Activated T-cell treated with anti-CD3 and anti-CD28 coated beads, Interleukin-2, amount 50 U/mL, for 24 hours (primary cell): ENCODE results near the gene MAGI1.
"Not testable (repeated sequence)": the region's sequence is repeated elsewhere in the genome, so short reads cannot be mapped to it uniquely, and the experiment has no call there.

Source experiments
- DNase-seq: peaks from one replicate; pipeline ENCODE4 v3.0.0-alpha.2; 2020
- H3K27ac Mint-ChIP-seq: 2 replicates; pipeline ENCODE4 v1.8.0; 2020; ENCODE audit warnings: mild to moderate bottlenecking, mixed read lengths
- H3K27me3 Mint-ChIP-seq: 2 replicates; pipeline ENCODE4 v1.8.0; 2020; ENCODE audit warnings: mixed read lengths
- H3K36me3 Mint-ChIP-seq: 2 replicates; pipeline ENCODE4 v1.8.0; 2020; ENCODE audit warnings: low read depth, mixed read lengths
- H3K4me1 Mint-ChIP-seq: 2 replicates; pipeline ENCODE4 v1.8.0; 2020; ENCODE audit warnings: low read depth, mixed read lengths
- H3K4me3 Mint-ChIP-seq: 2 replicates; pipeline ENCODE4 v1.8.0; 2020; ENCODE audit warnings: mild to moderate bottlenecking, moderate library complexity, mixed read lengths
- H3K9me3 Mint-ChIP-seq: 2 replicates; pipeline ENCODE4 v1.8.0; 2020; ENCODE audit warnings: mixed read lengths

MAGI1 gene

GRCh38 chr3:65560901-65561300, 477.8 kb downstream of the MAGI1 start:
- Mint-ChIP-seq H3K27me3 (no peaks in the 10 kb centered on the region), H3K36me3 (no peaks in the 10 kb centered on the region)

DNA sequence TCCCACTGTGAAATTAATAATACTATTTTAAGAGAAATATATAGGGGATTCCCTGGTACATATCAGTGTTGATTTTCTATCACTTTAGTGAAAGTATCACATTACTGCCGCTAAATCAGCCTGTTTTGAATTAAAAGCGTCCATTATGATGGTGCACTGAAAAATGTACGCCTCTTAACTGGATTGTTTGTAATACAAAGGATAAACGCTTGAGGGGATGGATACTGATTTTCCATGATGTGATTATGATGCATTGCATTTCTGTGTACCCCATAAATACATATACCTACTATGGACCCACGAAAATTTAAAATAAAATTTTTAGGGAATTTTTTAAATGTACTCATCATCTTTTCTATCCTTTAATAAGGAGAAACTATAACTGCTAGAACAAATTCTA, 478.6 kb downstream of the MAGI1 start:
- Mint-ChIP-seq H3K9me3 (peaks cover 4% of the 10 kb centered on the region), H3K27me3 (no peaks in the 10 kb centered on the region), H3K27ac (no peak overlapping the region), H3K4me3 (no peak overlapping the region), H3K4me1 (no peaks in the 10 kb centered on the region), H3K36me3 (no peaks in the 10 kb centered on the region)
- DNase-seq = no peak

More at GRCh38 chr3:65560901-65561300, 477.8 kb downstream of the MAGI1 start:
- H3K27ac Mint-ChIP-seq = no peak overlapping the region
- H3K9me3 Mint-ChIP-seq = peaks cover 4% of the 10 kb centered on the region
- H3K4me1 Mint-ChIP-seq = no peaks in the 10 kb centered on the region
- no peak overlapping the region for H3K4me3 Mint-ChIP-seq
- no peak for DNase-seq

- Mint-ChIP-seq H3K4me3 (no peak overlapping the region), H3K9me3 (peaks cover 4% of the 10 kb centered on the region), H3K36me3 (no peaks in the 10 kb centered on the region), H3K27ac (no peak overlapping the region), H3K4me1 (no peaks in the 10 kb centered on the region), H3K27me3 (no peaks in the 10 kb centered on the region)
- no peak for DNase-seq
Observed at GRCh38 chr3:65559643-65560042, 479.1 kb downstream of the MAGI1 start.

- DNase-seq = no peak
- no peaks in the 10 kb centered on the region for H3K36me3 Mint-ChIP-seq
- H3K4me3 Mint-ChIP-seq = no peak overlapping the region
- no peak overlapping the region for H3K27ac Mint-ChIP-seq
- H3K4me1 Mint-ChIP-seq = no peaks in the 10 kb centered on the region
- H3K27me3 Mint-ChIP-seq = no peaks in the 10 kb centered on the region
- peaks cover 4% of the 10 kb centered on the region for H3K9me3 Mint-ChIP-seq
Observed at GRCh38 chr3:65558826-65559225, 479.9 kb downstream of the MAGI1 start.

GRCh38 chr3:65557899-65558564, 480.7 kb downstream of the MAGI1 start:
- H3K4me1 Mint-ChIP-seq = no peaks in the 10 kb centered on the region
- no peaks in the 10 kb centered on the region for H3K27me3 Mint-ChIP-seq
- H3K27ac Mint-ChIP-seq = no peak overlapping the region
- H3K9me3 Mint-ChIP-seq = peaks cover 4% of the 10 kb centered on the region
- no peak for DNase-seq
- H3K4me3 Mint-ChIP-seq = no peak overlapping the region
- no peaks in the 10 kb centered on the region for H3K36me3 Mint-ChIP-seq

- no peaks in the 10 kb centered on the region for H3K4me1 Mint-ChIP-seq
Observed at GRCh38 chr3:65556934-65557577, 481.7 kb downstream of the MAGI1 start.

GRCh38 chr3:65552434-65552833, 486.3 kb downstream of the MAGI1 start:
- no peak overlapping the region for H3K4me3 Mint-ChIP-seq
- H3K4me1 Mint-ChIP-seq = no peaks in the 10 kb centered on the region
- peaks cover 25% of the 10 kb centered on the region for H3K27me3 Mint-ChIP-seq
- H3K36me3 Mint-ChIP-seq = no peaks in the 10 kb centered on the region
- no peak overlapping the region for H3K27ac Mint-ChIP-seq
- H3K9me3 Mint-ChIP-seq = peaks cover 4% of the 10 kb centered on the region
- DNase-seq = no peak

More at GRCh38 chr3:65556934-65557577, 481.7 kb downstream of the MAGI1 start:
- no peak for DNase-seq
- H3K36me3 Mint-ChIP-seq = no peaks in the 10 kb centered on the region
- peaks cover 4% of the 10 kb centered on the region for H3K9me3 Mint-ChIP-seq
- H3K27me3 Mint-ChIP-seq = no peaks in the 10 kb centered on the region
- H3K4me3 Mint-ChIP-seq = no peak overlapping the region
- no peak overlapping the region for H3K27ac Mint-ChIP-seq

GRCh38 chr3:65551945-65552344, 486.8 kb downstream of the MAGI1 start:
- peaks cover 4% of the 10 kb centered on the region for H3K9me3 Mint-ChIP-seq
- no peak overlapping the region for H3K4me3 Mint-ChIP-seq
- H3K27me3 Mint-ChIP-seq = peaks cover 25% of the 10 kb centered on the region
- H3K36me3 Mint-ChIP-seq = no peaks in the 10 kb centered on the region
- DNase-seq = no peak
- H3K27ac Mint-ChIP-seq = no peak overlapping the region
- H3K4me1 Mint-ChIP-seq = no peaks in the 10 kb centered on the region

DNA sequence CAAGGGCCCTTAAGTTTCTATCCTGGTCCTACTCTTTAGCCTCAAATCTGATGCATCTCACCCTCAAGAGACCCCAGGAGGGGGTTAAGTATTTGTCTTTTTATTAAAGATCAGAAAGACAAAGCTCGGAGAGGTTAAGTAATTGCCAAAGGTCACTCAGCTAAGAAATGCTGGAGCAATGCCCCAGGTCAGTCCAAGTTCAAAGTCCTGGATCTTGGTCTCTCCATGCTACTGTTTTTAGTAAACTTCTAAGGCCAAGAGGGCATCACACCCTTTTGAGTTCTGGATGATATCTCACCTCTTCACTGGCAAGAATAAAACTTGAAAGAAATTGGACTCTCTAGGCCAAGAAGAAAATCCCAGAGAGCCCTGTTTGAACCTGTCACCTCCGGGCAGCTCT, 488.6 kb downstream of the MAGI1 start:
- Mint-ChIP-seq H3K36me3 (no peaks in the 10 kb centered on the region), H3K4me3 (no peak overlapping the region), H3K27me3 (peaks cover 25% of the 10 kb centered on the region), H3K9me3 (no peaks in the 10 kb centered on the region), H3K4me1 (no peaks in the 10 kb centered on the region), H3K27ac (no peak overlapping the region)
- DNase-seq = no peak

GRCh38 chr3:65549626-65549959, 489.1 kb downstream of the MAGI1 start:
- no peak for DNase-seq
- Mint-ChIP-seq H3K4me3 (no peak overlapping the region), H3K27ac (no peak overlapping the region), H3K36me3 (no peaks in the 10 kb centered on the region), H3K27me3 (peaks cover 25% of the 10 kb centered on the region), H3K4me1 (no peaks in the 10 kb centered on the region), H3K9me3 (no peaks in the 10 kb centered on the region)

- DNase-seq = no peak
- peaks cover 25% of the 10 kb centered on the region for H3K27me3 Mint-ChIP-seq
- no peaks in the 10 kb centered on the region for H3K36me3 Mint-ChIP-seq
Observed at GRCh38 chr3:65548848-65549625, 489.7 kb downstream of the MAGI1 start.

GRCh38 chr3:65545429-65545828, 493.3 kb downstream of the MAGI1 start:
- H3K27ac Mint-ChIP-seq = no peak overlapping the region
- no peak for DNase-seq

More at GRCh38 chr3:65548848-65549625, 489.7 kb downstream of the MAGI1 start:
- Mint-ChIP-seq H3K4me1 (no peaks in the 10 kb centered on the region), H3K4me3 (no peak overlapping the region), H3K27ac (no peak overlapping the region), H3K9me3 (no peaks in the 10 kb centered on the region)

GRCh38 chr3:65543391-65543790, 495.3 kb downstream of the MAGI1 start:
- not testable (repeated sequence) for DNase-seq, H3K27ac Mint-ChIP-seq, H3K36me3 Mint-ChIP-seq, H3K27me3 Mint-ChIP-seq, H3K9me3 Mint-ChIP-seq, H3K4me1 Mint-ChIP-seq, H3K4me3 Mint-ChIP-seq

More at GRCh38 chr3:65545429-65545828, 493.3 kb downstream of the MAGI1 start:
- Mint-ChIP-seq H3K36me3 (no peaks in the 10 kb centered on the region), H3K9me3 (peaks cover 5% of the 10 kb centered on the region), H3K27me3 (peaks cover 24% of the 10 kb centered on the region), H3K4me1 (no peaks in the 10 kb centered on the region), H3K4me3 (no peak overlapping the region)

- Mint-ChIP-seq H3K36me3 (no peaks in the 10 kb centered on the region), H3K4me1 (no peaks in the 10 kb centered on the region), H3K4me3 (no peak overlapping the region), H3K27me3 (no peaks in the 10 kb centered on the region), H3K9me3 (peaks cover 5% of the 10 kb centered on the region), H3K27ac (no peak overlapping the region)
- no peak for DNase-seq
Observed at GRCh38 chr3:65540666-65541065, 498.1 kb downstream of the MAGI1 start.

DNA sequence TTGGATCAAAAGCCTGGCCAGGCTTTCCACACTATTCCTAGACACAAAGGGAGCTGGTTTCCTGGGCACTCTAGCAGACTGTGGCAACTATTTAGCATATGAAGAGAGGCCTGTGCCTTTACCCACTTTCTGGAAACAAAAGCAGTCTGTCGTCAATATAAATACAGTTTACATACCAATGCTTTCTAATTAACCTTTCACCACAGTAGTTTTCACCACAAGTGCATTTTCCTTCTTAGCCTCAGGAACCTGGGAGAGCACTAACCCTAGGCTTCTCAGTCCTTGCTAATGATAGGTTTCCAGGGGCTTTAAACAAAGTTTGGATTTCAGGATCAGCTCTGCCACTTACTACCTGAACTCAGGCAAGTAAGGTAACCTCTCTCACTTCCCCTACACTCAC, 499.1 kb downstream of the MAGI1 start:
- Mint-ChIP-seq H3K4me3 (no peak overlapping the region), H3K9me3 (peaks cover 5% of the 10 kb centered on the region), H3K27ac (no peak overlapping the region), H3K36me3 (no peaks in the 10 kb centered on the region), H3K27me3 (no peaks in the 10 kb centered on the region), H3K4me1 (no peaks in the 10 kb centered on the region)
- DNase-seq = no peak
